ENCODE data around the gene CAMKK2. TPM values are rescaled to one million over a fixed set of nuclear protein-coding genes. Genes with fewer than 3 reads are reported as not detected.

CAMKK2 gene
- total and polyA plus RNA-seq, 2 of the 4 experiments (the other 2 are of a cell fraction): 15.2 to 24.7 TPM

- no peak for DNase-seq
- H3K18ac ChIP-seq (ENCODE audit: low read depth, low read length): no peak overlapping the region
- peaks cover 4% of the 10 kb centered on the region for H3K9me1 ChIP-seq (ENCODE audit: insufficient read depth, low read length)
- no peaks in the 10 kb centered on the region for H4K20me1 ChIP-seq (ENCODE audit: insufficient read depth, low read length)
- H3K56ac ChIP-seq (ENCODE audit: extremely low read depth, insufficient read depth, low read length): no peak overlapping the region
- H2BK5ac ChIP-seq (ENCODE audit: low read depth, low read length, poor library complexity, severe bottlenecking): no peak overlapping the region
- no peaks in the 10 kb centered on the region for H3K27me3 ChIP-seq (ENCODE audit: control insufficient read depth, insufficient read depth, low read length)
- no peak for ATAC-seq (ENCODE audit: low read depth)
- ChIA-PET CTCF (interaction anchor here (0.9 to 2.0 kb wide), 2 partner anchors 8 to 14 kb away, joined by 3 to 6 read pairs; no protein-coding TSS in a partner anchor), POLR2A (ENCODE audit: unreplicated experiment) (no interaction called here)
- TF ChIP-seq RAD21 (IDR thresholded peaks at IDR 0.05; ENCODE audit: low read length) (no peak), POLR2A (IDR thresholded peaks at IDR 0.05; ENCODE audit: low read depth, low read length) (no peak), MAFK (IDR thresholded peaks at IDR 0.05; ENCODE audit: low read depth, low read length) (no peak), ELK1 (IDR thresholded peaks at IDR 0.05; ENCODE audit: borderline replicate concordance, low read depth, low read length) (no peak), MXI1 (IDR thresholded peaks at IDR 0.05; ENCODE audit: borderline replicate concordance, low read depth, low read length) (no peak), SMC3 (IDR thresholded peaks at IDR 0.05; ENCODE audit: low read depth, low read length) (no peak), NFE2L2 (IDR thresholded peaks at IDR 0.05; ENCODE audit: low read depth, low read length) (no peak), RCOR1 (IDR thresholded peaks at IDR 0.05; ENCODE audit: insufficient replicate concordance, low read length) (no peak), BHLHE40 (IDR thresholded peaks at IDR 0.05; ENCODE audit: low read depth, low read length) (no peak)
- intact Hi-C loops (cut with micrococcal nuclease) (no loop called here), dilution Hi-C loops (cut with HindIII; ENCODE audit: low sequenced_read_pairs, unreplicated experiment) (no loop called here), in situ Hi-C loops (cut with MboI; ENCODE audit: low sequenced_read_pairs) (no loop called here)
- H2BK120ac ChIP-seq (ENCODE audit: low read depth, low read length): no peak overlapping the region
- no TSS peak for BruUV-seq (replicated peaks)
- H2AFZ ChIP-seq (replicated peaks; ENCODE audit: low read length, poor library complexity): no peak overlapping the region
- H3K9me3 ChIP-seq (ENCODE audit: control insufficient read depth, insufficient read depth, low read length): no peaks in the 10 kb centered on the region
- no peak overlapping the region for H3K14ac ChIP-seq (replicated peaks; ENCODE audit: low read depth, low read length)
- peaks cover 3% of the 10 kb centered on the region; the same call in 1 of the 2 replicates for H3K4me1 ChIP-seq (ENCODE audit: control insufficient read depth, insufficient read depth, low read length)
- no peak overlapping the region for H2BK15ac ChIP-seq (ENCODE audit: low read depth, low read length)
- H3K9ac ChIP-seq (ENCODE audit: low read depth, low read length): no peak overlapping the region
- H3K4ac ChIP-seq (ENCODE audit: low read depth, low read length): no peak overlapping the region
- no peak overlapping the region for H3K4me2 ChIP-seq (ENCODE audit: low read depth, low read length)
- no CpG with 5 or more reads among the region's 4 CpGs for WGBS, 2 experiments (ENCODE audit: extremely low coverage in 2 of 2, insufficient read length in 1 of 2)
- H2BK20ac ChIP-seq (ENCODE audit: low read depth, low read length): no peak overlapping the region
- H3K79me1 ChIP-seq (ENCODE audit: low read depth in 1 of 2, low read length in 2 of 2): peaks cover 0 to 38% of the 10 kb centered on the region in 2 experiments; a peak in 2 of 4 replicates
- no peak overlapping the region for H4K91ac ChIP-seq (ENCODE audit: insufficient read depth, low read depth, low read length)
- peaks cover 2% of the 10 kb centered on the region; the same call in 1 of the 2 replicates for H3K36me3 ChIP-seq (ENCODE audit: control insufficient read depth, insufficient read depth, low read length)
- H4K8ac ChIP-seq (ENCODE audit: low read depth in 2 of 2, low read length in 2 of 2): no peak overlapping the region
- H3K4me3 ChIP-seq (ENCODE audit: insufficient read depth, low read depth, low read length): no peak overlapping the region
- H3K23ac ChIP-seq (ENCODE audit: low read depth, low read length): no peak overlapping the region
- no peak overlapping the region for H2AK9ac ChIP-seq (replicated peaks; ENCODE audit: low read depth, low read length, poor library complexity)
- no peak overlapping the region for H2AK5ac ChIP-seq (ENCODE audit: low read depth, low read length)
- no peak overlapping the region for H4K5ac ChIP-seq (ENCODE audit: low read depth, low read length)
- no peak overlapping the region for H3K27ac ChIP-seq (ENCODE audit: insufficient read depth, low read length)
These were observed 80.4 kb downstream of the CAMKK2 start for GRCh38 chr12:121216102-121216501.
